GM21360 (cell line): ENCODE results near the gene LUC7L.
"Not testable (repeated sequence)": the region's sequence is repeated elsewhere in the genome, so short reads cannot be mapped to it uniquely, and the experiment has no call there.

Source experiments
- ATAC-seq: cut with Tn5 transposase; IDR thresholded peaks from one replicate; pipeline ENCODE4 v1.9.1; 2021; ENCODE audit warnings: mild to moderate bottlenecking, moderate library complexity; ENCODE audit not compliant: unreplicated experiment

LUC7L gene, protein sequence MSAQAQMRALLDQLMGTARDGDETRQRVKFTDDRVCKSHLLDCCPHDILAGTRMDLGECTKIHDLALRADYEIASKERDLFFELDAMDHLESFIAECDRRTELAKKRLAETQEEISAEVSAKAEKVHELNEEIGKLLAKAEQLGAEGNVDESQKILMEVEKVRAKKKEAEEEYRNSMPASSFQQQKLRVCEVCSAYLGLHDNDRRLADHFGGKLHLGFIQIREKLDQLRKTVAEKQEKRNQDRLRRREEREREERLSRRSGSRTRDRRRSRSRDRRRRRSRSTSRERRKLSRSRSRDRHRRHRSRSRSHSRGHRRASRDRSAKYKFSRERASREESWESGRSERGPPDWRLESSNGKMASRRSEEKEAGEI

GRCh38 chr16:228852-229730, at the start of gene LUC7L:
TSS of gene LUC7L (minus strand) at chr16:229449. CDS start at chr16:229339, 110 bp downstream.
- peak; percentile 82 for ATAC-seq

GRCh38 chr16:278863-279366, 49.7 kb upstream of the LUC7L start:
- no peak for ATAC-seq

DNA sequence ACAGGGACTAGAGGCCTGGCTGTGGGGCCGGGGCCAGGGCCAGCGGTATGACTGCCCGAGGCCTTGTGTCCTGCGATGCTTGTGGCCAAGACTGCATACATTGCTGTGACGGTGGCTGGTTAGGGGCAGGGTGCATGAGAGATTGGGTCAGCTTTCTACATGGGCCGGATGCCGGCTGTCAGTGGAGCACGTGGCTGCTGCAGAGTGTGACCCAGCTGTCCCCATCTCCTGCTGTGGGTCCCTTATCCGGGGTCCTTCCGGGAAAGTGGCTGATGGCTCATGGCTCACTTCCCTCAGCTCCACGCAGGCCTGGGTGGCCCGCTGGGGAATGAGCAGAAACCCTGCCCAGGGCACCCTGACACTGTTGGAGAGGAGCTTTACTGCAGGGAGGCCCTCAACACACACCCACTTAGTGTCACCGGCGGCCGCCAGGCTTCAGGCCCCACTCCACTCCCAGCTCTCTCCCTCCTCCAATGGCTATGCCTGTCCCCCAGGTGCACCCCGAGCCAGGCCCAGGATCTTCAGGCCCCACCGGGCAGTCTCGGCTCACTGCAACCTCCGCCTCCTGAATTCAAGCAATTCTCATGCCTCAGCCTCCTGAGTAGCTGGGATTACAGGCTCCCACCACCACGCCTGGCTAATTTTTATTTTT, 47.3 kb upstream of the LUC7L start:
- no peak for ATAC-seq

- ATAC-seq, result no peak
These were observed 46.6 kb upstream of the LUC7L start, which contains the start of gene RGS11 for GRCh38 chr16:275786-276232. TSS of gene RGS11 (minus strand) at chr16:275944. CDS start at chr16:275911, 33 bp downstream.

DNA sequence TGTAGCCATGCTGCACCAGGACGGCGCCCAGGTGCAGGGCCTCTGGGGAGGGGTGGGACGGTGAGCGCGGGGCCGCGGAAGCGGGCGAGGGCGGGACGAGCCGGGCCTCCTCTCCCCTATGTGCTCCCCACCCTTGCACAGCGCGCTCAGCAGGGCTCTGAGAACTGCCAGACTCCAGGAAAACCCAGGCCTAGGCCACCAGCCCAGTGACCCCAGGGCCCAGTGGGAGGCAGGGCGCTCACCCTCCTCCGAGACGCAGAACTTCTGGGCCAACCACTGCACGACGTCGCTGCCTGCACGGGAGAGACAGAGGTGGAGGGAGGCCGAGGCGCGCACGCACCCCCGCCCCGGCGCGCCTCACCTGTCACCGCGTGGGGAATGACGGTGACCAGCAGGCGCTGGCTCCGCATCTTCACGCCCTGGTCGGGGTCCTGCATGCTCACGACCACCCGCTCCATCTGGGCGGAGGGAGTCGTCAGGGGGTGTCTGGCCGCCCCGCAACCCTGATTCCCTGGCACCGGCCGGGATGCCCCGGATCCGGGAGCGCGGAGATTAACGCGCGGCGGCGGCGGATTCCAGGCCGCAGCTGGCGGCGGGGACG, 45.9 kb upstream of the LUC7L start:
- no peak for ATAC-seq

GRCh38 chr16:273547-274421, 44.5 kb upstream of the LUC7L start:
- ATAC-seq, result no peak

- no peak for ATAC-seq
These were observed 43.6 kb upstream of the LUC7L start for GRCh38 chr16:272633-273546.

DNA sequence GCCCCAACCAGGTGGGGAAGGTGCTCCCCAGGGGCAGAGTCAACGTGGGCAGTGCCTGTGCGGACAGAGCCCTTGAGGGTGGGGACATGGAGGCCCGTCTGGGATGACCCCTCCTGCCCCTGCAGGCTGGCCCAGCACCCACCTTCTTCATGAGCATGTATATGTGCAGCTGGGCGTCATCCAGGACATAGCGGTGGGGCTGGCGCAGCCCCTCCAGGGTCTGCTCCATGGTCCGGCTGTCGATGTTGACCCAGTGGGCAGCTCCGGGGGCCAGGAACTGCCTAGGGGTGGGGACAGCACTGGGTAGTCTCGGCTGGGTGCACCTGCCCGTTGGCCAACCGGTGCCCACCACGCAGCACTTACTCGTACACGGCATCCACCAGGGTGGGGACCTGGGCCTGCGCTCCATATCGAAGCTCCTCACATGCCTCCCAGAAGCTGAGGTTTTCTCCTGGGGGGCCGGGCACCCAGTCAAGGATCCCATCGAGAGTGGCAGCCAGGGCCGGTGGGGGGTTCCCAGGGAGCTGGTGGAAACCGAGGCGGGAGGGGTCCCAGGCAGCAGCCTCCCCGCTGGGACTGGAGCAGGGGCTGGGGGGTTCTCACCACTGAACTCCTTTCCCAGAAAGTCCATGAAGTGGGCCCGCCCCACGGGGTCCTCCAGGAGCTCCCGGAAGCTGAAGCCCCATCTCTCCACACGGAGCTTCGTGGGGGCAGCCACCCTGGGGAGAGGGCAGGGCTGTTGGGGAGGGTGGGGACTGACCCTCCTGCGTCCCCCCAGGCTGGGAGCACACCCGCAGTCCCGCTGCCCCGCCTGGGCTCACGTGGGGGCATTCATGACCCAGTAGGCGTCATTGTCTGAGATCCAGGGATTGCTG, 41.4 kb upstream of the LUC7L start:
- no peak for ATAC-seq

GRCh38 chr16:269061-269796, 40.0 kb upstream of the LUC7L start:
- ATAC-seq, result no peak

DNA sequence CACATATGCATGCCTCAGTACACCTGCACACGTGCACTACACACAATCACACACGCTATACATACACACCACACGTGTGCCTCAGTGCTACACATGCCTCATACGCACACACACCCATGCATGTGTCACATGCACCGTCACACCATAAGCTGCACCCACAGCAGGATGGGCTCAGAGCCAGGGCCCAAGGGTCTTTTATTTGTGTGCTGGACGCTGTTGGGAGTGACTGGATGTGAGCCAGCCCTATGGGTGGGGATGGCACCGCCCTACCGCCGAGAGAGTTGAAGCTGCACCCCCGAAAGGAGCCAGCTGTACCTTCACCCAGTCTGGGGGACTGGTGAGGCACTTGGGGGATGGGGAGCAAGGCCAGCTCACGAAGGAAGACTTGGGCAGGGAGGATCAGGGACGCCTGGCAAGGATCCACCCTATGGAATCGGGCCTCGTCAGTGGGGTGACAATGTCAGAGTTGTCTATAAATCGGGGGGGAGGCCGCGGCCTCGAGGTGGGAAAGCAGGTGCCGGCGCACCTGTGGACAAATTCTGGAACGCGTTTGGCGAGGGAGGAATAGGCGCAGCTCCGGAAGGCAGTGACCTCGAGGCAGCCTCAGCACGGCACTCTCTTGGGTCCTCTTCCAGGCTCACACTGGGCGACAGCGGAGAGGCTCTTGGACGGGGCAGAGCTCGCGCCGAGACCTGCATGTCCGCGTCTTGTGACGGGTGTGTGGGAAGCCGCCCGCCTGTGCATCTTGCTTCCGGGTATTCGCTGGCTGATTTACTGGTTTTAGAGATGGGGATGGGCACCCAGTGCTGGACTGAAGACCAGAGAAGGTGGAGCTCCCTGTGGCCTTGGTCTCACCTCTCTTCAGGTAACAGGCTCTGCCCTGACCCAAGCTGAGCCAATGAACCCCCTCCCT, 39.1 kb upstream of the LUC7L start:
- no peak for ATAC-seq

DNA sequence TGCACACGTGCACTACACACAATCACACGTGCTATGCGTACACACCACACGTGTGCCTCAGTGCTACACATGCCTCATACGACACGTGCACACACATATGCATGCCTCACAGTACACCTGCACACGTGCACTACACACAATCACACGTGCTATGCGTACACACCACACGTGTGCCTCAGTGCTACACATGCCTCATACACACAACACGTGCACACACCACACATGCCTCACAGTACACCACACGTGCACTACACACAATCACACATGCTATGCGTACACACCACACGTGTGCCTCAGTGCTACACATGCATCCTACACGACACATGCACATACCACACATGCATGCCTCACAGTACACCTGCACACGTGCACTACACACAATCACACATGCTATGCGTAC, 38.3 kb upstream of the LUC7L start:
- not testable (repeated sequence) for ATAC-seq

- ATAC-seq, result no peak
These were observed 37.3 kb upstream of the LUC7L start for GRCh38 chr16:266258-267164.

- no peak for ATAC-seq
These were observed 36.5 kb upstream of the LUC7L start for GRCh38 chr16:265711-266110.

DNA sequence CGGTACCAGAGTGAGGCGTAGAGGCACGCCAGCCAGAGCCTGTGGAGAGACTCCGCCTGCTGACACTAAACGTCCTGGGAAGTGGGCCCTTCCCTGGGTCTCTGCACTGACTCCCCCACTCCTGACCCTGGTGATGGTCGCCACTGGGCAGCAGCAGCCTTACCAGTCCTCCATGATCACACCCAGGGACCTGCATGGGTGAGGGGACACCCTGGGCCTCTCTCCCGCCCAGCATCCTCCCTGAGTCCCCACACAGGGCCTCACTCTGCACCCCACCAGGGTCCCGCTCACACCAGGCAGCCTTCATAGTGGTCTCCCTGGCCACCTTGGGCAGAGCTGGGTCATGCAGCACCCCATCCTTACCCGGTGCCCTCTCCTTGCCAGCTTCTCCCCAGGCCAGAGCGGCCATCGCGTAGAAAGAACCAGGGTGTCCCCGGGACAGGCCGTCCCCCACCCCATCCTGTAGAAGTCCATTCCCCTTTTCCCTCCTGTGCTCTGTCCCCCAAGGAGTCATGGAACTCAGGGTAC, 35.8 kb upstream of the LUC7L start:
- ATAC-seq, result no peak
